Measurements from ENCODE around the gene UNC80. TPM values are rescaled to one million over a fixed set of nuclear protein-coding genes. Genes with fewer than 3 reads are reported as not detected.

UNC80 gene
- total RNA-seq, 4 donors from 2014 or later, result under 0.01 to 0.67 (median 0.06) TPM

GRCh38 chr2:209868271-209868994, 96.8 kb downstream of the UNC80 start:
- TF ChIP-seq POLR2AphosphoS5 (IDR thresholded peaks at IDR 0.05), result no peak
- no peak for TF ChIP-seq POLR2A (IDR thresholded peaks at IDR 0.05)
- TF ChIP-seq EP300 (IDR thresholded peaks at IDR 0.05), result no peak
- TF ChIP-seq, protein P1, sequence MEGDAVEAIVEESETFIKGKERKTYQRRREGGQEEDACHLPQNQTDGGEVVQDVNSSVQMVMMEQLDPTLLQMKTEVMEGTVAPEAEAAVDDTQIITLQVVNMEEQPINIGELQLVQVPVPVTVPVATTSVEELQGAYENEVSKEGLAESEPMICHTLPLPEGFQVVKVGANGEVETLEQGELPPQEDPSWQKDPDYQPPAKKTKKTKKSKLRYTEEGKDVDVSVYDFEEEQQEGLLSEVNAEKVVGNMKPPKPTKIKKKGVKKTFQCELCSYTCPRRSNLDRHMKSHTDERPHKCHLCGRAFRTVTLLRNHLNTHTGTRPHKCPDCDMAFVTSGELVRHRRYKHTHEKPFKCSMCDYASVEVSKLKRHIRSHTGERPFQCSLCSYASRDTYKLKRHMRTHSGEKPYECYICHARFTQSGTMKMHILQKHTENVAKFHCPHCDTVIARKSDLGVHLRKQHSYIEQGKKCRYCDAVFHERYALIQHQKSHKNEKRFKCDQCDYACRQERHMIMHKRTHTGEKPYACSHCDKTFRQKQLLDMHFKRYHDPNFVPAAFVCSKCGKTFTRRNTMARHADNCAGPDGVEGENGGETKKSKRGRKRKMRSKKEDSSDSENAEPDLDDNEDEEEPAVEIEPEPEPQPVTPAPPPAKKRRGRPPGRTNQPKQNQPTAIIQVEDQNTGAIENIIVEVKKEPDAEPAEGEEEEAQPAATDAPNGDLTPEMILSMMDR (IDR thresholded peaks at IDR 0.05), result no peak
- H3K36me3 ChIP-seq, result no peaks in the 10 kb centered on the region
- H3K4me3 ChIP-seq, result no peak overlapping the region
- no peaks in the 10 kb centered on the region for H3K9me3 ChIP-seq
- H3K27me3 ChIP-seq, result no peaks in the 10 kb centered on the region
- ATAC-seq, result no peak
- 87% methylated on average over 6 of the region's 6 CpGs for WGBS, 2 donors (ENCODE audit: low coverage in 1 of 2)
- no peaks in the 10 kb centered on the region for H3K4me1 ChIP-seq
- H3K27ac ChIP-seq, result no peak overlapping the region

DNA sequence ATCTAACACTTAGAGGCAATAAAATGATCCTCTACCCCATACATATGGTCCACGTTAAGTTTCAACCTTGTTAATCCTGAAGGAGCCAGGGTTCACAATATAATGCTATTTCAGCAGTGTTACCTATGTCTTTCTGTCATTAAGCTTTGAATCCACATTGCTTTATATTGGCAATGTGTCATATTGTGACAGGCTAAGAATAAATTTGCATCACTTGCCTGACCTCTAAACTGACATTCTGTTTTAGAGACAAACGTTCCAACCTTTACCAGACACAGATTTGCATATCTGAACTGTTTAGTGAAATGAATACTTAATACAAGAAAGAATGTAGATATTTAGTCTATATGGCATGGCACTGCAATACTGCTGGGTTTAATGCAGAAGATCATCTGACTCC, 98.4 kb downstream of the UNC80 start:
- 43 to 48% methylated on average over 2 of the region's 2 CpGs for WGBS, 2 donors (ENCODE audit: low coverage in 1 of 2)
- ATAC-seq, result no peak

GRCh38 chr2:209872675-209873074, 101.0 kb downstream of the UNC80 start:
- Histone ChIP-seq H3K27me3 (no peaks in the 10 kb centered on the region), H3K4me1 (peaks cover 0 to 6% (median 0%) of the 10 kb centered on the region in 3 donors), H3K36me3 (no peaks in the 10 kb centered on the region), H3K27ac (no peak overlapping the region), H3K9me3 (no peaks in the 10 kb centered on the region), H3K4me3 (no peak overlapping the region)
- WGBS, 2 donors (ENCODE audit: low coverage in 1 of 2), result 57% methylated on average over 4 of the region's 9 CpGs; no CpG with 5 or more reads in 1 of the 2 donors
- no peak for TF ChIP-seq EP300 (IDR thresholded peaks at IDR 0.05)
- TF ChIP-seq POLR2AphosphoS5 (IDR thresholded peaks at IDR 0.05), result no peak
- TF ChIP-seq POLR2A (IDR thresholded peaks at IDR 0.05), result no peak
- TF ChIP-seq, protein P1 (IDR thresholded peaks at IDR 0.05), result no peak
- peak; percentile 55 for ATAC-seq

More for the DNA sequence above, 98.4 kb downstream of the UNC80 start:
- H3K4me1 ChIP-seq, result no peaks in the 10 kb centered on the region
- H3K27ac ChIP-seq, result no peak overlapping the region
- H3K9me3 ChIP-seq, result no peaks in the 10 kb centered on the region
- no peak overlapping the region for H3K4me3 ChIP-seq
- no peaks in the 10 kb centered on the region for H3K36me3 ChIP-seq
- no peak for TF ChIP-seq POLR2AphosphoS5 (IDR thresholded peaks at IDR 0.05)
- no peak for TF ChIP-seq EP300 (IDR thresholded peaks at IDR 0.05)
- no peak for TF ChIP-seq POLR2A (IDR thresholded peaks at IDR 0.05)
- TF ChIP-seq, protein P1 (IDR thresholded peaks at IDR 0.05), result no peak
- no peaks in the 10 kb centered on the region for H3K27me3 ChIP-seq

DNA sequence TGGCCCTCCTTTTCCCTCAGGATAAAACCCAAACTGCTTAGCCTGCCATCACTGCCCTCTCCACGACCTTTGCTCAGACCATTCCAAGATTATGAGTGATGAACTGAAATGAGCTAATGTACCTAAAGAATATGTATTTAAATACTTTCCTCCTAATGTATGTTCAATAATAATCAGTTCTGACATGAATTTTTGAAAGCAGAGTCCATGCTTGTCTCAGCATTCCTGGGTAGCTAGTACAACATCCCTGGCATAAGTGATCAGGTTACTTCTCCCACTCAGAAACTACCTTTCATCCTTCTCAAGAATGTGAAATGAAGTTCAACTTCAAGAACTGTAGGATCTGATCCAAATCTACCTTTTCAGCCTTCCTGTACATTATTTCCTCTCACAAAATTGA, 103.6 kb downstream of the UNC80 start:
- ATAC-seq, result no peak
- H3K4me1 ChIP-seq, result peaks cover 0 to 6% (median 0%) of the 10 kb centered on the region in 3 donors
- H3K27me3 ChIP-seq, result no peaks in the 10 kb centered on the region
- TF ChIP-seq POLR2A (IDR thresholded peaks at IDR 0.05) (no peak), EP300 (IDR thresholded peaks at IDR 0.05) (no peak), POLR2AphosphoS5 (IDR thresholded peaks at IDR 0.05) (no peak)
- TF ChIP-seq, protein P1 (IDR thresholded peaks at IDR 0.05), result no peak
- H3K36me3 ChIP-seq, result no peaks in the 10 kb centered on the region
- no peaks in the 10 kb centered on the region for H3K9me3 ChIP-seq
- no peak overlapping the region for H3K27ac ChIP-seq
- H3K4me3 ChIP-seq, result no peak overlapping the region
- 67 to 88% methylated on average over 1 of the region's 1 CpG for WGBS, 2 donors (ENCODE audit: low coverage in 1 of 2)

- no peak for ATAC-seq
- H3K9me3 ChIP-seq, result no peaks in the 10 kb centered on the region
- no peaks in the 10 kb centered on the region for H3K27me3 ChIP-seq
- peaks cover 0 to 6% (median 0%) of the 10 kb centered on the region in 3 donors for H3K4me1 ChIP-seq
- TF ChIP-seq POLR2A (IDR thresholded peaks at IDR 0.05), result no peak
- TF ChIP-seq POLR2AphosphoS5 (IDR thresholded peaks at IDR 0.05), result no peak
- TF ChIP-seq, protein P1 (IDR thresholded peaks at IDR 0.05), result no peak
- TF ChIP-seq EP300 (IDR thresholded peaks at IDR 0.05), result no peak
- H3K27ac ChIP-seq, result no peak overlapping the region
- H3K36me3 ChIP-seq, result no peaks in the 10 kb centered on the region
- WGBS, 2 donors (ENCODE audit: low coverage in 1 of 2), result 8 to 11% methylated on average over 1 of the region's 1 CpG
- no peak overlapping the region for H3K4me3 ChIP-seq
Measured at GRCh38 chr2:209876211-209876610, 104.6 kb downstream of the UNC80 start.

Data from gastroesophageal sphincter (tissue), 4 donors.